Measurements from ENCODE around the gene GPR157. TPM values are rescaled to one million over a fixed set of nuclear protein-coding genes. Genes with fewer than 3 reads are reported as not detected.
"Not testable (repeated sequence)": the region's sequence is repeated elsewhere in the genome, so short reads cannot be mapped to it uniquely, and the experiment has no call there.

The GPR157 gene
- total RNA-seq, 2 experiments from 2014 or later = 1.4 to 5.4 TPM

DNA sequence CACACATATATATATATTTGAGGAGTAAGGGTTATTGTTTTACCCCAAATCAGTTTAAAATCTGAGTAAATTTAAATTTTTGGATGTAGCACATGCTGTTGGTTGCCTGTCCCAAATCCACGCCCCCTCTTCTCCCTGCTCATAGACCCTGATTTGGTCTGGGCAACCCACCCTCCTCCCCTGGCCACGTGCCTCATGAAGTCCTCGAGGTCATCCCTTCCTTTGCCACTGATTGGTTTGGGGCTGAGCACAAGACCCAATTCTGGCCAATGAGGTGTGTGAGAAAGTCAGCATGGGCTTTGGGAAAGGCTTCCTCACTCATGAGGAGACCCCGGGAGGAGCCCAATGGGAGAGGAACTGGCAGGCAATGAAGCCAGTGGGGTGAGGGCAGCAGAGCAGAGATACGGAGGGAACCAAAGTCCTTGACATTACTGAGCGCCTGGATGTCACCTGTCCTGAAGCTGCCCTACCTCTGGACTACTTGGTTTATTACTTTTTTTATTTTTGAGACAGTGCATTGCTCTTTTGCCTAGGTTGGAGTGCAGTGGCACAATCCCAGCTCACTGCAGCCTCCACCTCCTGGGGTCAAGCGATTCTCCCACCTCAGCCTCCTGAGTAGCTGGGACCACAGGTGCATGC is 31.3 kb upstream of the GPR157 start:
- TF ChIP-seq, protein P1, sequence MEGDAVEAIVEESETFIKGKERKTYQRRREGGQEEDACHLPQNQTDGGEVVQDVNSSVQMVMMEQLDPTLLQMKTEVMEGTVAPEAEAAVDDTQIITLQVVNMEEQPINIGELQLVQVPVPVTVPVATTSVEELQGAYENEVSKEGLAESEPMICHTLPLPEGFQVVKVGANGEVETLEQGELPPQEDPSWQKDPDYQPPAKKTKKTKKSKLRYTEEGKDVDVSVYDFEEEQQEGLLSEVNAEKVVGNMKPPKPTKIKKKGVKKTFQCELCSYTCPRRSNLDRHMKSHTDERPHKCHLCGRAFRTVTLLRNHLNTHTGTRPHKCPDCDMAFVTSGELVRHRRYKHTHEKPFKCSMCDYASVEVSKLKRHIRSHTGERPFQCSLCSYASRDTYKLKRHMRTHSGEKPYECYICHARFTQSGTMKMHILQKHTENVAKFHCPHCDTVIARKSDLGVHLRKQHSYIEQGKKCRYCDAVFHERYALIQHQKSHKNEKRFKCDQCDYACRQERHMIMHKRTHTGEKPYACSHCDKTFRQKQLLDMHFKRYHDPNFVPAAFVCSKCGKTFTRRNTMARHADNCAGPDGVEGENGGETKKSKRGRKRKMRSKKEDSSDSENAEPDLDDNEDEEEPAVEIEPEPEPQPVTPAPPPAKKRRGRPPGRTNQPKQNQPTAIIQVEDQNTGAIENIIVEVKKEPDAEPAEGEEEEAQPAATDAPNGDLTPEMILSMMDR (conservative IDR thresholded peaks at IDR 0.05; ENCODE audit: low read length) = no peak
- TF ChIP-seq EZH2phosphoT487 (IDR thresholded peaks at IDR 0.05; ENCODE audit: borderline replicate concordance, low read depth, low read length) = no peak
- Histone ChIP-seq H3K9me3 (ENCODE audit: low read length) (no peaks in the 10 kb centered on the region), H3K36me3 (ENCODE audit: insufficient read depth, low read length) (no peaks in the 10 kb centered on the region), H3K4me3 (ENCODE audit: low read depth, low read length, poor library complexity, severe bottlenecking) (no peak overlapping the region), H3K9me2 (ENCODE audit: insufficient read depth, low read length) (no peaks in the 10 kb centered on the region), H2AFZ (ENCODE audit: low read length) (no peak overlapping the region), H3K4me2 (ENCODE audit: low read length) (no peak overlapping the region), H3K27ac (ENCODE audit: low read depth, low read length, poor library complexity, severe bottlenecking) (no peak overlapping the region), H3K79me2 (ENCODE audit: insufficient read depth, low read depth, low read length) (no peaks in the 10 kb centered on the region), H4K20me1 (ENCODE audit: insufficient read depth, low read length) (no peaks in the 10 kb centered on the region), H3K4me1 (ENCODE audit: insufficient read depth, low read length, poor library complexity, severe bottlenecking) (no peaks in the 10 kb centered on the region)
- ChIA-PET CTCF (ENCODE audit: unreplicated experiment) (no interaction called here), POLR2A (no interaction called here)
- DNase-seq (ENCODE audit: low spot score) = no peak
- intact Hi-C loops (cut with micrococcal nuclease; ENCODE audit: unreplicated experiment) = no loop called here
- no TSS peak for BruUV-seq (replicated peaks)

DNA sequence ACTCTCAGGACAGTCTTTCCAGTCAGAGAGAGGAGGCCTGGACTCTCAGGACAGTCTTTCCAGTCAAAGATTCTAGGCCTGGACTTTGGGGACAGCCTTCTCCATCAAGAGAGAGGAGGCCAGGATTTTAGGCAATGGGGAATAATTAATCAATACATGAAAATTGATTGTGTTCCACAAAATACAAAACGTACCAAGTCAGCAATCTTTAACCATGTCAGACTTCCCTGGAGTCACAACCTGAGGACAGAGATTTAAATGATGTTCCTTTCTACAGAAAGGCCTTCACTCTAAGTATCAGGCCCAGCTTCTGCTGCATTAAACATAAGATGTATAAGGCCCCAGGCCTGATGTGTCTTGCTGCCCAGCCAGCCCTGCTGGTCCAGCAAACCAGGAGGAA is 27.0 kb upstream of the GPR157 start:
- no peak for DNase-seq (ENCODE audit: low spot score)
- no peaks in the 10 kb centered on the region for H3K79me2 ChIP-seq (ENCODE audit: insufficient read depth, low read depth, low read length)
- H3K4me2 ChIP-seq (ENCODE audit: low read length) = no peak overlapping the region
- TF ChIP-seq, protein P1 (conservative IDR thresholded peaks at IDR 0.05; ENCODE audit: low read length) = no peak
- TF ChIP-seq EZH2phosphoT487 (IDR thresholded peaks at IDR 0.05; ENCODE audit: borderline replicate concordance, low read depth, low read length) = no peak
- H3K4me1 ChIP-seq (ENCODE audit: insufficient read depth, low read length, poor library complexity, severe bottlenecking) = no peaks in the 10 kb centered on the region
- H3K27ac ChIP-seq (ENCODE audit: low read depth, low read length, poor library complexity, severe bottlenecking) = no peak overlapping the region
- no peaks in the 10 kb centered on the region for H3K9me3 ChIP-seq (ENCODE audit: low read length)
- no peak overlapping the region for H2AFZ ChIP-seq (ENCODE audit: low read length)
- no peaks in the 10 kb centered on the region for H3K9me2 ChIP-seq (ENCODE audit: insufficient read depth, low read length)
- ChIA-PET CTCF (ENCODE audit: unreplicated experiment) (no interaction called here), POLR2A (no interaction called here)
- intact Hi-C loops (cut with micrococcal nuclease; ENCODE audit: unreplicated experiment) = no loop called here
- H3K36me3 ChIP-seq (ENCODE audit: insufficient read depth, low read length) = no peaks in the 10 kb centered on the region
- no peaks in the 10 kb centered on the region for H4K20me1 ChIP-seq (ENCODE audit: insufficient read depth, low read length)
- no peak overlapping the region for H3K4me3 ChIP-seq (ENCODE audit: low read depth, low read length, poor library complexity, severe bottlenecking)
- BruUV-seq (replicated peaks) = no TSS peak

DNA sequence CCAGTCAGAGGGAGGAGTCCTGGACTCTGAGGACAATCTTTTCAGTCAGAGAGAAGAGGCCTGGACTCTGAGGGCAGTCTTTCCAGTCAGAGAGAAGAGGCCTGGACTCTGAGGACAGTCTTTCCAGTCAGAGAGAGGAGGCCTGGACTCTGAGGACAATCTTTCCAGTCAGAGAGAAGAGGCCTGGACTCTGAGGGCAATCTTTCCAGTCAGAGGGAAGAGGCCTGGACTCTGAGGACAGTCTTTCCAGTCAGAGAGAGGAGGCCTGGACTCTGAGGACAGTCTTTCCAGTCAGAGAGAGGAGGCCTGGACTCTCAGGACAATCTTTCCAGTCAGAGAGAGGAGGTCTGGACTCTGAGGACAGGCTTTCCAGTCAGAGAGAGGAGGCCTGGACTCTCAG is 26.5 kb upstream of the GPR157 start:
- H2AFZ ChIP-seq (ENCODE audit: low read length); H3K9me3 ChIP-seq (ENCODE audit: low read length); DNase-seq (ENCODE audit: low spot score); H3K27ac ChIP-seq (ENCODE audit: low read depth, low read length, poor library complexity, severe bottlenecking); intact Hi-C loops (cut with micrococcal nuclease; ENCODE audit: unreplicated experiment); H3K4me3 ChIP-seq (ENCODE audit: low read depth, low read length, poor library complexity, severe bottlenecking); H4K20me1 ChIP-seq (ENCODE audit: insufficient read depth, low read length); H3K36me3 ChIP-seq (ENCODE audit: insufficient read depth, low read length); H3K79me2 ChIP-seq (ENCODE audit: insufficient read depth, low read depth, low read length); H3K4me1 ChIP-seq (ENCODE audit: insufficient read depth, low read length, poor library complexity, severe bottlenecking); H3K4me2 ChIP-seq (ENCODE audit: low read length); POLR2A ChIA-PET; BruUV-seq (replicated peaks); H3K9me2 ChIP-seq (ENCODE audit: insufficient read depth, low read length); CTCF ChIA-PET (ENCODE audit: unreplicated experiment): not testable (repeated sequence)
